HEK293T (cell line): ENCODE results near the gene SMOC2.

ENCODE experiments used
- CTCF ChIA-PET: fragments of 350-600 bp; formaldehyde crosslinking; extraction: SDS; loops from one replicate; lab custom pipeline; 2021; ENCODE audit warnings: antibody characterized with exemption, inconsistent platforms; lab: Yijun Ruan, JAX
- POLR2A ChIA-PET: fragments of 350-600 bp; formaldehyde crosslinking; extraction: SDS; loops from one replicate; lab custom pipeline; 2020; ENCODE audit warnings: antibody characterized with exemption, inconsistent platforms; lab: Yijun Ruan, JAX
- DNase-seq: peaks from one replicate; pipeline ENCODE4 v3.0.0; 2012; ENCODE audit warnings: mixed read lengths; ENCODE audit errors: extremely low spot score
- ARNT ChIP-seq: fragments of 450-650 bp; IDR thresholded peaks from 2 replicates; pipeline ENCODE4 v1.6.1; 2017; ENCODE audit warnings: mild to moderate bottlenecking
- BHLHE40 ChIP-seq: fragments of 450-650 bp; IDR thresholded peaks from 2 replicates; pipeline ENCODE4 v1.6.1; 2016; ENCODE audit warnings: mild to moderate bottlenecking, moderate library complexity, borderline replicate concordance
- CTBP1 ChIP-seq: fragments of 450-650 bp; IDR thresholded peaks from 2 replicates; pipeline ENCODE4 v1.6.1; 2016; ENCODE audit warnings: borderline replicate concordance
- ELF4 ChIP-seq: fragments of 450-650 bp; IDR thresholded peaks from 2 replicates; pipeline ENCODE4 v1.6.1; 2017; ENCODE audit warnings: antibody characterized with exemption
- FOXA1 ChIP-seq: fragments of 450-650 bp; IDR thresholded peaks from 2 replicates; pipeline ENCODE4 v1.6.1; 2016; ENCODE audit warnings: mild to moderate bottlenecking
- FOXK2 ChIP-seq: fragments of 450-650 bp; IDR thresholded peaks from 2 replicates; pipeline ENCODE4 v1.6.1; 2016; ENCODE audit warnings: mild to moderate bottlenecking
- FOXM1 ChIP-seq: fragments of 450-650 bp; IDR thresholded peaks from 2 replicates; pipeline ENCODE4 v1.6.1; 2017; ENCODE audit warnings: mild to moderate bottlenecking, borderline replicate concordance
- HDGF ChIP-seq: fragments of 450-650 bp; IDR thresholded peaks from 2 replicates; pipeline ENCODE4 v1.6.1; 2017; ENCODE audit warnings: antibody characterized with exemption, borderline replicate concordance
- L3MBTL2 ChIP-seq: fragments of 450-650 bp; conservative IDR thresholded peaks from 2 replicates; pipeline ENCODE4 v1.6.1; 2016; ENCODE audit warnings: mild to moderate bottlenecking
- LEF1 ChIP-seq: fragments of 450-650 bp; IDR thresholded peaks from 2 replicates; pipeline ENCODE4 v1.6.1; 2017; ENCODE audit warnings: mild to moderate bottlenecking, borderline replicate concordance
- NFRKB ChIP-seq: fragments of 450-650 bp; IDR thresholded peaks from 2 replicates; pipeline ENCODE4 v1.6.1; 2016; ENCODE audit warnings: mild to moderate bottlenecking, moderate library complexity
- SP1 ChIP-seq: fragments of 450-650 bp; IDR thresholded peaks from 2 replicates; pipeline ENCODE4 v1.6.1; 2017
- SUZ12 ChIP-seq: fragments of 450-650 bp; IDR thresholded peaks from 2 replicates; pipeline ENCODE4 v1.6.1; 2016; ENCODE audit warnings: mild to moderate bottlenecking
- TARDBP ChIP-seq: fragments of 450-650 bp; IDR thresholded peaks from 2 replicates; pipeline ENCODE4 v1.6.1; 2016
- ZNF384 ChIP-seq: fragments of 450-650 bp; IDR thresholded peaks from 2 replicates; pipeline ENCODE4 v1.6.1; 2016
- TF ChIP-seq, protein P1 (sequence below): fragments of 450-650 bp; IDR thresholded peaks from 2 replicates; pipeline ENCODE4 v1.6.1; 2016

SMOC2 gene

GRCh38 chr6:168711049-168711640 lies 270.2 kb downstream of the SMOC2 start:
- DNase-seq: peak; percentile 27
- POLR2A ChIA-PET: no interaction called here
- CTCF ChIA-PET: interaction anchor here (0.9 to 1.3 kb wide), 3 partner anchors 12 to 17 kb away, joined by 3 to 5 read pairs (median 3); no protein-coding TSS in a partner anchor
- no peak for TF ChIP-seq BHLHE40
- TF ChIP-seq, protein P1, sequence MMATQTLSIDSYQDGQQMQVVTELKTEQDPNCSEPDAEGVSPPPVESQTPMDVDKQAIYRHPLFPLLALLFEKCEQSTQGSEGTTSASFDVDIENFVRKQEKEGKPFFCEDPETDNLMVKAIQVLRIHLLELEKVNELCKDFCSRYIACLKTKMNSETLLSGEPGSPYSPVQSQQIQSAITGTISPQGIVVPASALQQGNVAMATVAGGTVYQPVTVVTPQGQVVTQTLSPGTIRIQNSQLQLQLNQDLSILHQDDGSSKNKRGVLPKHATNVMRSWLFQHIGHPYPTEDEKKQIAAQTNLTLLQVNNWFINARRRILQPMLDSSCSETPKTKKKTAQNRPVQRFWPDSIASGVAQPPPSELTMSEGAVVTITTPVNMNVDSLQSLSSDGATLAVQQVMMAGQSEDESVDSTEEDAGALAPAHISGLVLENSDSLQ: no peak
- no peak for TF ChIP-seq ZNF384
- no peak for TF ChIP-seq L3MBTL2
- TF ChIP-seq TARDBP: no peak
- no peak for TF ChIP-seq CTBP1
- no peak for TF ChIP-seq SUZ12
- TF ChIP-seq SP1: no peak
- TF ChIP-seq FOXK2: no peak

GRCh38 chr6:168711666-168712300 lies 270.8 kb downstream of the SMOC2 start:
- CTCF ChIA-PET: interaction anchor here (1.0 to 1.3 kb wide), 2 partner anchors 12 to 18 kb away, joined by 3 to 5 read pairs; no protein-coding TSS in a partner anchor
- no peak for TF ChIP-seq ARNT
- TF ChIP-seq SUZ12: no peak
- TF ChIP-seq TARDBP: no peak
- POLR2A ChIA-PET: no interaction called here
- no peak for DNase-seq

DNA sequence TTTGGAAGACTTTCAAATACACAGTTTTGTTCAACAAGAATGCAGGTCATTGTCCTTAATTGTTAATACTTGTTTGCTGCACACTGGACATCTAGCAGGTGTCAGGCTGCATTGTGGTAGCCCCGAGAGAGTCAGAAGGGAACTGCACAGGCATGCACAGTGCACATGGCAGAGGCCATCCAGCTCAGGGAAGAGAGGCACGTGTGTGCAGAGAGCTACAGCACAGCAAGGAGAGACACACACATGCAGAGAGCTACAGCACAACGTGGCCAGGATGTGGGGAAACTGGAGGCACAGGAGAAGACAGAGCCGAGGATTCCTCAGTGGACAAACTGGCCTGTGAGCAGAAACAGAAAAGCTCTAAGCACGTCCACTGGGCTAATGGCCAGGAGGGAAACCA lies 272.0 kb downstream of the SMOC2 start:
- ChIA-PET POLR2A (no interaction called here), CTCF (no interaction called here)
- TF ChIP-seq SP1 (no peak), ARNT (no peak), CTBP1 (no peak), LEF1 (no peak), FOXK2 (no peak), SUZ12 (no peak), ELF4 (no peak), HDGF (no peak), NFRKB (no peak)
- no peak for DNase-seq

DNA sequence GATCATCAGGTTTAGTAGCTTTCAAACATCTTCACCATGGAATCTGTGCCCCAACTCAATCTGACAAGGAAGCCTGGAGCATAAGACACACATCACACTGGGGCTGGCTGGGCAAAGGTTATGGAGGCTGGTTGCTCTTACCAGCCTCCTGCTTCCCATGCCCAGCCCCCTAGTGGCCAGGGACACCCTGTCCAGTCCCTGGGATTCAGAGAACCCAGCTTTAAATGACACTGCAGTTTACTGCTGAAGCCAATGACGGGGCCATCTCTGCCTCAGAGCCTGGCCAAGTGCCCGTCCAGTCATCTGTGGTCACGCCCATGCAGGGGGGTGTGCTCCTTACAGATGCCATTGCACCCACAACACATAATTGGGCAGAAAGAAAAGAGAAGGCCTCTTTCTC lies 272.9 kb downstream of the SMOC2 start:
- no peak for TF ChIP-seq FOXA1
- TF ChIP-seq SP1: no peak
- no peak for TF ChIP-seq HDGF
- TF ChIP-seq ZNF384: no peak
- TF ChIP-seq BHLHE40: no peak
- TF ChIP-seq, protein P1: no peak
- no peak for TF ChIP-seq LEF1
- TF ChIP-seq SUZ12: no peak
- no peak for TF ChIP-seq FOXK2
- TF ChIP-seq CTBP1: no peak
- no peak for TF ChIP-seq ELF4
- no peak for TF ChIP-seq NFRKB
- TF ChIP-seq FOXM1: no peak
- peak; percentile 44 for DNase-seq
- ChIA-PET POLR2A (no interaction called here), CTCF (no interaction called here)

DNA sequence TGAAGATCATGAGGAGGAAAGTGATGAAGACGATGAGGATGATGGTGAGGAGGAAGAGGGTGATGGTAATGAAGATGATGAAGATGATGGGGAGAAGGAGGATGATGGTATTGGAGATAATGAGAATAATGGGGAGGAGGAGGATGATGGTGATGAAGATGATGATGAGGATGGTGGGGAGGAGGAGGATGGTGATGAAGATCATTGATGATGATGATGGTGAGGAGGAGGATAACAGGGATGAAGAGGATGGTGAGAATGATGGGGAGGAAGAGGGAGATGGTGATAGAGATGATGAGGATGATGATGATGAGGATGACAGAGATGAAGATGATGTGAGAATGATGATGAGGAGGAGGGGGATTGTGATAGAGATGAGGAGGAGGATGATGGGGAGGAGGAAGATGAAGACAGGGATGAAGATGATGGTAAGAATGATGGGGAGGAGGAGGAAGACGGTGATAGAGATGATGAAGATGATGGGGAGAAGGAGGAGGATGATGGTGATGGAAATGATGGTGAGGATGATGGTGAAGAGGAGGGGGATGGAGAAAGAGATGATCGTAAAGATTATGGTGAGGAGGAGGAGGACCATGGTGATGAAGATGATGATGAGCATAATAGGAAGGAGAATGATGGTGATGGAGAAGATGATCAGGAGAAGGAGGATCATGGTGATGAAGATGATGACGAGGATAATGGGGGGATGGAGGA lies 273.7 kb downstream of the SMOC2 start:
- ChIA-PET POLR2A (no interaction called here), CTCF (no interaction called here)
- TF ChIP-seq, protein P1: 0 out of 2 replicates have a peak, but pooled peaks have one; percentile 1
- TF ChIP-seq TARDBP (0 out of 2 replicates have a peak, but pooled peaks have one; percentile 10), CTBP1 (no peak; the same call in 1 of the 2 replicates)
- no peak for DNase-seq

DNA sequence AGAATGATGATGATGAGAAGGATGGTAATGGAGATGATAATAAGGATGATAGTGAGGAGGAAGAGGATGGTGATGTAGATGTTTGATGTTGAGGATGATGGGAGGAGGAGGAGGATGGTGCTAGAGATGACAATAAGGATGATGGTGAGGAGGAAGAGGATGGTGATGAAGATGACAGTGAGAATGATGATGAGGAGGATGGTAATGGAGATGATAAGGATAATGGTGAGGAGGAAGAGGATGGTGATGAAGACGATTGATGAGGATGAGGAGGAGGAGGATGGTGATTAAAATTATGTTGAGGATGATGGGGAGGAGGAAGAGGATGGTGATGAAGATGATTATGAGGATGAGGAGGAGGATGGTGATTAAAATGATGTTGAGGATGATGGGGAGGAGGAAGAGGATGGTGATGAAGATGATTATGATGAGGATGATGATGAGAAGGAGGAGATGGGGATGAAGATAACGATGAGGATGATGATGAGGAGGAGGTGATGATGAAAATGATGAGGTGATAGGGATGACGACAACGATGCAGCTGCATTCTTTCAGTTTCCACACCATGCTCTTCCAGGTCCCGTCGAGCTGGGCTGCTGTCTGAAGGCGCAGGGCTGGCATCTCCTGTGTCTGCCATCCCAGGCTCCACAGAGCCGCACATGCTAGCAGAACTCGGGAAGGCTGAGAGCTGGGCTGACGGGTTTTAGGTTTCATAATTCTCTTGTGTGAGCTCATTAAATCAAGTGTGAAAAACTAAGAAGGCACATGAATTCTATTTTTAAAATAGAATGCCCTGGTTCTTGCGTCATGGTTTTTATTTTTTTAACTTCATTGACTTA lies 274.9 kb downstream of the SMOC2 start:
- CTCF ChIA-PET: no interaction called here
- POLR2A ChIA-PET: no interaction called here
- TF ChIP-seq ARNT: no peak
- peak; percentile 33; the same call in 1 of the 2 replicates for TF ChIP-seq CTBP1
- TF ChIP-seq, protein P1: peak; percentile 39; the same call in 1 of the 2 replicates
- no peak for DNase-seq
